GM23338 (cell line): ENCODE measurements around the gene CLPX. TPM values are rescaled to one million over a fixed set of nuclear protein-coding genes. Genes with fewer than 3 reads are reported as not detected.

Source experiments
- ATAC-seq: fragments of 200-7000 bp; cut with Tn5 transposase; 3 replicates; pipeline ENCODE4 v1.9.1; 2020
- DNase-seq: peaks from one replicate; pipeline ENCODE4 v3.0.0-alpha.2; 2015; ENCODE audit warnings: low spot score
- H2AFZ ChIP-seq: fragments of 200-600 bp; sonication (generic); 2 replicates; pipeline ENCODE4 v1.8.0; 2016; ENCODE audit warnings: antibody characterized with exemption, mild to moderate bottlenecking, moderate library complexity
- H3F3A ChIP-seq: fragments of 200-600 bp; sonication (generic); replicated peaks from 2 replicates; pipeline ENCODE4 v1.8.0; 2017; ENCODE audit warnings: antibody characterized with exemption, mixed run types, low read depth
- H3K27ac ChIP-seq: fragments of 200-600 bp; sonication (generic); 2 replicates; pipeline ENCODE4 v1.6.1; 2016; ENCODE audit warnings: low read depth
- H3K27me3 ChIP-seq: fragments of 200-600 bp; sonication (generic); 2 replicates; pipeline ENCODE4 v1.8.0; 2016; ENCODE audit warnings: mild to moderate bottlenecking, mixed run types, moderate library complexity; ENCODE audit not compliant: insufficient read depth
- H3K36me3 ChIP-seq: fragments of 200-600 bp; sonication (generic); 2 replicates; pipeline ENCODE4 v1.8.0; 2016; ENCODE audit warnings: mild to moderate bottlenecking; ENCODE audit not compliant: insufficient read depth
- H3K4me1 ChIP-seq: fragments of 200-600 bp; sonication (generic); 2 replicates; pipeline ENCODE4 v1.8.0; 2016; ENCODE audit warnings: mild to moderate bottlenecking, moderate library complexity; ENCODE audit not compliant: insufficient read depth
- H3K4me2 ChIP-seq: fragments of 200-600 bp; sonication (generic); 2 replicates; pipeline ENCODE4 v1.7.1; 2017; ENCODE audit warnings: mixed run types
- H3K4me3 ChIP-seq: fragments of 200-600 bp; sonication (generic); 2 replicates; pipeline ENCODE4 v1.6.1; 2016; ENCODE audit warnings: mixed run types
- H3K79me2 ChIP-seq: fragments of 200-600 bp; sonication (generic); replicated peaks from 2 replicates; pipeline ENCODE4 v1.8.0; 2017; ENCODE audit warnings: mild to moderate bottlenecking; ENCODE audit not compliant: insufficient read depth
- H3K9me2 ChIP-seq: fragments of 200-600 bp; sonication (generic); 2 replicates; pipeline ENCODE4 v1.8.0; 2017; ENCODE audit not compliant: insufficient read depth
- H4K20me1 ChIP-seq: fragments of 200-600 bp; sonication (generic); replicated peaks from 2 replicates; pipeline ENCODE4 v1.8.0; 2017; ENCODE audit warnings: mild to moderate bottlenecking; ENCODE audit not compliant: insufficient read depth
- H3K27ac Mint-ChIP-seq: 2 replicates; pipeline ENCODE4 v1.8.0; 2020; ENCODE audit warnings: inconsistent platforms, mild to moderate bottlenecking, moderate library complexity, mixed read lengths
- H3K27me3 Mint-ChIP-seq: 3 replicates; pipeline ENCODE4 v1.8.0; 2022; ENCODE audit warnings: low read depth, mild to moderate bottlenecking, moderate library complexity, mixed read lengths, inconsistent platforms; ENCODE audit not compliant: insufficient read depth, poor library complexity
- H3K36me3 Mint-ChIP-seq: 3 replicates; pipeline ENCODE4 v1.8.0; 2021; ENCODE audit warnings: low read depth, mild to moderate bottlenecking, inconsistent platforms, moderate library complexity, mixed read lengths
- H3K4me1 Mint-ChIP-seq: 3 replicates; pipeline ENCODE4 v1.8.0; 2020; ENCODE audit warnings: mild to moderate bottlenecking, inconsistent platforms, mixed read lengths
- H3K4me3 Mint-ChIP-seq: 3 replicates; pipeline ENCODE4 v1.8.0; 2021; ENCODE audit warnings: moderate library complexity, mild to moderate bottlenecking, inconsistent platforms, mixed read lengths
- H3K9me3 Mint-ChIP-seq: 3 replicates; pipeline ENCODE4 v1.8.0; 2020; ENCODE audit warnings: moderate library complexity, mild to moderate bottlenecking, inconsistent platforms, mixed read lengths
- CREB1 ChIP-seq: fragments of 250-450 bp; sonication (Bioruptor Pico); IDR thresholded peaks from 2 replicates; pipeline ENCODE4 v1.5.0; 2020; ENCODE audit warnings: low read depth, mild to moderate bottlenecking, moderate library complexity
- ETS1 ChIP-seq: IDR thresholded peaks from 2 replicates; pipeline ENCODE4 v1.6.1; 2016; ENCODE audit warnings: antibody characterized with exemption
- EZH2 ChIP-seq: fragments of 200-600 bp; sonication (generic); IDR thresholded peaks from one replicate; pipeline ENCODE4 v1.8.0; 2017; ENCODE audit warnings: antibody characterized with exemption, mild to moderate bottlenecking, low read depth; ENCODE audit not compliant: unreplicated experiment
- EZH2phosphoT487 ChIP-seq: fragments of 200-600 bp; sonication (generic); IDR thresholded peaks from one replicate; pipeline ENCODE4 v1.8.1; 2018; ENCODE audit warnings: antibody characterized with exemption; ENCODE audit not compliant: unreplicated experiment
- JUNB ChIP-seq: IDR thresholded peaks from one replicate; pipeline ENCODE4 v1.6.1; 2016; ENCODE audit warnings: antibody characterized with exemption; ENCODE audit not compliant: unreplicated experiment
- NANOG ChIP-seq: IDR thresholded peaks from 2 replicates; pipeline ENCODE4 v1.6.1; 2016; ENCODE audit warnings: antibody characterized with exemption, borderline replicate concordance
- POLR2AphosphoS5 ChIP-seq: IDR thresholded peaks from 2 replicates; pipeline ENCODE4 v1.6.1; 2016; ENCODE audit warnings: antibody characterized with exemption, low read depth
- STAT1 ChIP-seq: IDR thresholded peaks from one replicate; pipeline ENCODE4 v1.6.1; 2016; ENCODE audit warnings: antibody characterized with exemption; ENCODE audit not compliant: unreplicated experiment
- ZNF114 ChIP-seq: fragments of 250-450 bp; sonication (Bioruptor Pico); IDR thresholded peaks from 2 replicates; pipeline ENCODE4 v1.5.0; 2020; ENCODE audit warnings: mild to moderate bottlenecking, moderate library complexity
- ZNF331 ChIP-seq: fragments of 250-450 bp; sonication (Bioruptor Pico); IDR thresholded peaks from 2 replicates; pipeline ENCODE4 v1.5.0; 2020; ENCODE audit warnings: low read depth, mild to moderate bottlenecking, moderate library complexity
- ZNF462 ChIP-seq: fragments of 250-450 bp; sonication (Bioruptor Pico); IDR thresholded peaks from 2 replicates; pipeline ENCODE4 v1.5.0; 2020; ENCODE audit warnings: mild to moderate bottlenecking, moderate library complexity
- polyA plus RNA-seq: library from polyadenylated mRNA; unstranded; fragments of >200 nt; fragmentation: Nextera tagmentation; extraction: Ambion mirVana; gene quantifications from 2 replicates; pipeline ENCODE4 v1.2.1, GENCODE V29; 2016
- total RNA-seq: library from RNA; depleted of rRNA; stranded (reverse); fragments of >200 nt; shearing (Covaris generic); gene quantifications from 2 replicates; pipeline ENCODE4 v1.2.3, GENCODE V29; 2014
- TF ChIP-seq, protein P1 (sequence below): IDR thresholded peaks from one replicate; pipeline ENCODE4 v1.6.1; 2018; ENCODE audit warnings: antibody characterized with exemption; ENCODE audit not compliant: unreplicated experiment
- TF ChIP-seq, protein P2 (sequence below), 2 experiments: fragments of 200-600 bp in 1 of 2; sonication (generic) in 1 of 2; conservative IDR thresholded peaks; 2 replicates each; pipeline versions ENCODE4 v1.5.1 to v1.6.1; 2016 to 2017; ENCODE audit warnings: antibody characterized with exemption in 2 of 2, low read depth in 2 of 2, mild to moderate bottlenecking in 2 of 2, moderate library complexity in 1 of 2

Gene CLPX
- total and polyA plus RNA-seq, 2 experiments from 2014 or later: 18.9 to 40.6 TPM

DNA sequence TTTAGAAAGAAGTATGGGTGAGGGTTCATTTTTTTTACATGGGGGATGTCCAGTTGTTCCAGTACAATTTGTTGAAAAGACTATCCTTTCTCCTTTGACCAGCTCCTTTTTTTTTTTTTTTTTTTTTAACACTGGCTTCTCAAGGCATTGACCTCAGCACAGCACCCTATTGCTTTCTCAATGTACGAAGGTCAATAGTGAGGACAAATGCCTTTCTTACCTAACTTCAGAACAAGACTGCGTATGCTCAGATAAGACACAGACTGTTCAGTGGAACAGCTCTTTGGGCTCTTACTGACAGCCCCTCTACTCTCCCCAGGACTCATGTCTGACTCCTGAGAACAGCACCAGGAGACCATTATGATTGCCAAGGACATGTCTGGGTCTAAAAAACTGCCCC, 36.6 kb upstream of the CLPX start:
- Histone ChIP-seq H3K79me2 (no peaks in the 10 kb centered on the region), H3K4me1 (no peaks in the 10 kb centered on the region; the same call in 1 of the 2 replicates), H3K27me3 (no peaks in the 10 kb centered on the region), H3K27ac (no peak overlapping the region), H3K4me2 (no peak overlapping the region), H4K20me1 (no peaks in the 10 kb centered on the region), H3K4me3 (no peak overlapping the region), H2AFZ (0 out of 2 replicates have a peak overlapping the region, but pooled peaks have one; percentile 38), H3F3A (no peaks in the 10 kb centered on the region), H3K9me2 (peaks cover 5% of the 10 kb centered on the region; the same call in 1 of the 2 replicates), H3K36me3 (no peaks in the 10 kb centered on the region)
- no peak for DNase-seq
- Mint-ChIP-seq H3K27ac (peak overlapping the region; percentile 30; the same call in 1 of the 2 replicates), H3K4me3 (no peak overlapping the region), H3K27me3 (peaks cover 1% of the 10 kb centered on the region), H3K9me3 (no peaks in the 10 kb centered on the region), H3K36me3 (no peaks in the 10 kb centered on the region), H3K4me1 (peaks cover 2% of the 10 kb centered on the region; the same call in 2 of the 3 replicates)
- ATAC-seq: no peak
- TF ChIP-seq EZH2phosphoT487 (no peak), POLR2AphosphoS5 (no peak), JUNB (no peak), ZNF114 (CRISPR knock-in tag) (no peak), ZNF331 (no peak), EZH2 (no peak), ETS1 (no peak), NANOG (no peak), STAT1 (no peak), ZNF462 (CRISPR knock-in tag) (no peak), CREB1 (no peak)
- TF ChIP-seq, protein P1, sequence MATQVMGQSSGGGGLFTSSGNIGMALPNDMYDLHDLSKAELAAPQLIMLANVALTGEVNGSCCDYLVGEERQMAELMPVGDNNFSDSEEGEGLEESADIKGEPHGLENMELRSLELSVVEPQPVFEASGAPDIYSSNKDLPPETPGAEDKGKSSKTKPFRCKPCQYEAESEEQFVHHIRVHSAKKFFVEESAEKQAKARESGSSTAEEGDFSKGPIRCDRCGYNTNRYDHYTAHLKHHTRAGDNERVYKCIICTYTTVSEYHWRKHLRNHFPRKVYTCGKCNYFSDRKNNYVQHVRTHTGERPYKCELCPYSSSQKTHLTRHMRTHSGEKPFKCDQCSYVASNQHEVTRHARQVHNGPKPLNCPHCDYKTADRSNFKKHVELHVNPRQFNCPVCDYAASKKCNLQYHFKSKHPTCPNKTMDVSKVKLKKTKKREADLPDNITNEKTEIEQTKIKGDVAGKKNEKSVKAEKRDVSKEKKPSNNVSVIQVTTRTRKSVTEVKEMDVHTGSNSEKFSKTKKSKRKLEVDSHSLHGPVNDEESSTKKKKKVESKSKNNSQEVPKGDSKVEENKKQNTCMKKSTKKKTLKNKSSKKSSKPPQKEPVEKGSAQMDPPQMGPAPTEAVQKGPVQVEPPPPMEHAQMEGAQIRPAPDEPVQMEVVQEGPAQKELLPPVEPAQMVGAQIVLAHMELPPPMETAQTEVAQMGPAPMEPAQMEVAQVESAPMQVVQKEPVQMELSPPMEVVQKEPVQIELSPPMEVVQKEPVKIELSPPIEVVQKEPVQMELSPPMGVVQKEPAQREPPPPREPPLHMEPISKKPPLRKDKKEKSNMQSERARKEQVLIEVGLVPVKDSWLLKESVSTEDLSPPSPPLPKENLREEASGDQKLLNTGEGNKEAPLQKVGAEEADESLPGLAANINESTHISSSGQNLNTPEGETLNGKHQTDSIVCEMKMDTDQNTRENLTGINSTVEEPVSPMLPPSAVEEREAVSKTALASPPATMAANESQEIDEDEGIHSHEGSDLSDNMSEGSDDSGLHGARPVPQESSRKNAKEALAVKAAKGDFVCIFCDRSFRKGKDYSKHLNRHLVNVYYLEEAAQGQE: no peak
- TF ChIP-seq, protein P2, sequence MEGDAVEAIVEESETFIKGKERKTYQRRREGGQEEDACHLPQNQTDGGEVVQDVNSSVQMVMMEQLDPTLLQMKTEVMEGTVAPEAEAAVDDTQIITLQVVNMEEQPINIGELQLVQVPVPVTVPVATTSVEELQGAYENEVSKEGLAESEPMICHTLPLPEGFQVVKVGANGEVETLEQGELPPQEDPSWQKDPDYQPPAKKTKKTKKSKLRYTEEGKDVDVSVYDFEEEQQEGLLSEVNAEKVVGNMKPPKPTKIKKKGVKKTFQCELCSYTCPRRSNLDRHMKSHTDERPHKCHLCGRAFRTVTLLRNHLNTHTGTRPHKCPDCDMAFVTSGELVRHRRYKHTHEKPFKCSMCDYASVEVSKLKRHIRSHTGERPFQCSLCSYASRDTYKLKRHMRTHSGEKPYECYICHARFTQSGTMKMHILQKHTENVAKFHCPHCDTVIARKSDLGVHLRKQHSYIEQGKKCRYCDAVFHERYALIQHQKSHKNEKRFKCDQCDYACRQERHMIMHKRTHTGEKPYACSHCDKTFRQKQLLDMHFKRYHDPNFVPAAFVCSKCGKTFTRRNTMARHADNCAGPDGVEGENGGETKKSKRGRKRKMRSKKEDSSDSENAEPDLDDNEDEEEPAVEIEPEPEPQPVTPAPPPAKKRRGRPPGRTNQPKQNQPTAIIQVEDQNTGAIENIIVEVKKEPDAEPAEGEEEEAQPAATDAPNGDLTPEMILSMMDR (conservative IDR thresholded peaks at IDR 0.05; ENCODE audit: low read depth in 2 of 2): no peak
